Natural killer cell (primary cell): ENCODE results near the gene IQCK. TPM values are rescaled to one million over a fixed set of nuclear protein-coding genes. Genes with fewer than 3 reads are reported as not detected.

Source experiments
- ATAC-seq, 3 donors: fragments of 150-1000 bp in 2 of 3; fragments of 200-7000 bp in 1 of 3; cut with Tn5 transposase; 1 replicate in 1 of 3; 2 replicates in 2 of 3; pipeline ENCODE4 v1.10.0; 2021; ENCODE audit warnings: mild to moderate bottlenecking in 2 of 3, moderate library complexity in 2 of 3
- DNase-seq, 2 donors: peaks; one replicate each; pipeline versions ENCODE4 v3.0.0 to v3.0.0-alpha.2; 2013 to 2021; ENCODE audit warnings: mixed read lengths in 1 of 2
- H3K27ac ChIP-seq: one replicate; pipeline ENCODE4 v1.5.1; 2013; ENCODE audit warnings: mild to moderate bottlenecking, low read length
- H3K27me3 ChIP-seq: one replicate; pipeline ENCODE4 v1.6.1; 2013; ENCODE audit warnings: low read length; ENCODE audit not compliant: control insufficient read depth, insufficient read depth
- H3K36me3 ChIP-seq: one replicate; pipeline ENCODE4 v1.6.1; 2013; ENCODE audit warnings: low read length; ENCODE audit not compliant: control insufficient read depth, insufficient read depth
- H3K4me1 ChIP-seq: one replicate; pipeline ENCODE4 v1.6.1; 2013; ENCODE audit warnings: low read length; ENCODE audit not compliant: control insufficient read depth, insufficient read depth
- H3K4me3 ChIP-seq: one replicate; pipeline ENCODE4 v1.5.1; 2013; ENCODE audit warnings: low read length
- H3K9me3 ChIP-seq: one replicate; pipeline ENCODE4 v1.6.1; 2013; ENCODE audit warnings: low read length; ENCODE audit not compliant: control insufficient read depth, insufficient read depth
- H3K27ac Mint-ChIP-seq, 2 donors: one replicate each; pipeline ENCODE4 v1.8.0; 2022; ENCODE audit warnings: mild to moderate bottlenecking in 2 of 2, mixed read lengths in 2 of 2, moderate library complexity in 1 of 2
- H3K27me3 Mint-ChIP-seq, 2 donors: one replicate each; pipeline ENCODE4 v1.8.0; 2022; ENCODE audit warnings: low read depth in 2 of 2, mixed read lengths in 2 of 2
- H3K36me3 Mint-ChIP-seq: one replicate; pipeline ENCODE4 v1.8.0; 2022; ENCODE audit warnings: mixed read lengths
- H3K4me1 Mint-ChIP-seq, 2 donors: one replicate each; pipeline ENCODE4 v1.8.0; 2022; ENCODE audit warnings: mixed read lengths in 2 of 2
- H3K4me3 Mint-ChIP-seq: one replicate; pipeline ENCODE4 v1.8.0; 2022; ENCODE audit warnings: mild to moderate bottlenecking, moderate library complexity, mixed read lengths
- H3K9me3 Mint-ChIP-seq, 2 donors: one replicate each; pipeline ENCODE4 v1.8.0; 2022; ENCODE audit warnings: mixed read lengths in 2 of 2
- CTCF ChIP-seq: fragments of 200-600 bp; IDR thresholded peaks from one replicate; pipeline ENCODE4 v1.8.0; 2022; ENCODE audit warnings: antibody characterized with exemption
- WGBS: methylation state at CpG from one replicate; pipeline ENCODE4 v1.1.7; 2013; ENCODE audit warnings: missing lambda C conversion rate; ENCODE audit not compliant: insufficient coverage; 5-methylcytosine and 5-hydroxymethylcytosine counted together
- intact Hi-C: fragments of 100-400 bp; cut with micrococcal nuclease; formaldehyde crosslinking; loops from one replicate; pipeline ENCODE4 v1.14.2; 2022
- total RNA-seq, 4 donors: library from RNA; stranded (reverse); fragments of 120-200 nt in 1 of 4; gene quantifications; one replicate each; pipeline versions ENCODE4 v1.2.3 to v1.2.4, GENCODE V29; 2013 to 2022

The IQCK gene
- total RNA-seq, 3 donors from 2014 or later (not counting 1 experiment from before 2014, with no cell fraction given) = 0.38 to 1.8 (median 0.68) TPM

GRCh38 chr16:19835968-19836421 lies 117.9 kb downstream of the IQCK start:
- H3K36me3 Mint-ChIP-seq = no peaks in the 10 kb centered on the region
- no peaks in the 10 kb centered on the region for H3K9me3 Mint-ChIP-seq
- H3K27ac Mint-ChIP-seq = no peak overlapping the region
- ATAC-seq (no peak), DNase-seq (no peak)
- intact Hi-C loops = no loop called here
- no peaks in the 10 kb centered on the region for H3K4me1 ChIP-seq
- no peak for TF ChIP-seq CTCF
- H3K4me3 ChIP-seq = no peak overlapping the region
- no peaks in the 10 kb centered on the region for H3K27me3 ChIP-seq
- H3K9me3 ChIP-seq = no peaks in the 10 kb centered on the region
- H3K4me3 Mint-ChIP-seq = no peak overlapping the region
- no peaks in the 10 kb centered on the region for H3K4me1 Mint-ChIP-seq
- H3K36me3 ChIP-seq = no peaks in the 10 kb centered on the region
- H3K27ac ChIP-seq = no peak overlapping the region
- H3K27me3 Mint-ChIP-seq = no peaks in the 10 kb centered on the region

- H3K4me1 Mint-ChIP-seq = no peaks in the 10 kb centered on the region
- intact Hi-C loops = no loop called here
- Histone ChIP-seq H3K4me3 (no peak overlapping the region), H3K27ac (no peak overlapping the region), H3K4me1 (no peaks in the 10 kb centered on the region), H3K9me3 (no peaks in the 10 kb centered on the region), H3K36me3 (no peaks in the 10 kb centered on the region), H3K27me3 (no peaks in the 10 kb centered on the region)
- no peaks in the 10 kb centered on the region for H3K27me3 Mint-ChIP-seq
- 88% methylated on average over 6 of the region's 6 CpGs for WGBS
- no peaks in the 10 kb centered on the region for H3K9me3 Mint-ChIP-seq
- no peaks in the 10 kb centered on the region for H3K36me3 Mint-ChIP-seq
- no peak overlapping the region for H3K4me3 Mint-ChIP-seq
- no peak for ATAC-seq
- DNase-seq = no peak
- H3K27ac Mint-ChIP-seq = no peak overlapping the region
- TF ChIP-seq CTCF = no peak
Measured at GRCh38 chr16:19837331-19837980, 119.4 kb downstream of the IQCK start.

- H3K27me3 ChIP-seq = no peaks in the 10 kb centered on the region
Measured at GRCh38 chr16:19837984-19838707, 120.1 kb downstream of the IQCK start.

More at GRCh38 chr16:19837984-19838707, 120.1 kb downstream of the IQCK start:
- ATAC-seq = no peak
- no peaks in the 10 kb centered on the region for H3K4me1 ChIP-seq
- no peaks in the 10 kb centered on the region for H3K4me1 Mint-ChIP-seq
- no peak for TF ChIP-seq CTCF
- H3K27me3 Mint-ChIP-seq = no peaks in the 10 kb centered on the region
- no peaks in the 10 kb centered on the region for H3K36me3 Mint-ChIP-seq
- no peak overlapping the region for H3K27ac Mint-ChIP-seq
- 89% methylated on average over 13 of the region's 13 CpGs for WGBS
- no peak overlapping the region for H3K27ac ChIP-seq
- no peak overlapping the region for H3K4me3 Mint-ChIP-seq
- H3K9me3 ChIP-seq = no peaks in the 10 kb centered on the region
- intact Hi-C loops = no loop called here
- no peak overlapping the region for H3K4me3 ChIP-seq
- no peaks in the 10 kb centered on the region for H3K9me3 Mint-ChIP-seq
- no peak for DNase-seq
- H3K36me3 ChIP-seq = no peaks in the 10 kb centered on the region
